Ovary (tissue), 9 donors: ENCODE measurements around the gene LGR6. TPM values are rescaled to one million over a fixed set of nuclear protein-coding genes. Genes with fewer than 3 reads are reported as not detected.
"Not testable (repeated sequence)": the region's sequence is repeated elsewhere in the genome, so short reads cannot be mapped to it uniquely, and the experiment has no call there.

Source experiments
- DNase-seq, 5 donors: peaks; one replicate each; pipeline ENCODE4 v3.0.0-alpha.2; 2019 to 2020
- H3K27ac ChIP-seq, 2 donors: fragments of 200-600 bp; one replicate each; pipeline versions ENCODE4 v1.5.1 to v1.8.0; 2019 to 2022
- H3K27me3 ChIP-seq: fragments of 200-600 bp; one replicate; pipeline ENCODE4 v1.8.0; 2022
- H3K36me3 ChIP-seq: fragments of 200-600 bp; sonication (generic); one replicate; pipeline ENCODE4 v1.5.1; 2019
- H3K4me1 ChIP-seq: one replicate; pipeline ENCODE4 v1.8.1; 2013; ENCODE audit warnings: mild to moderate bottlenecking, moderate library complexity; ENCODE audit not compliant: insufficient read depth
- H3K4me3 ChIP-seq: fragments of 200-600 bp; sonication (generic); one replicate; pipeline ENCODE4 v1.5.1; 2017
- H3K9me3 ChIP-seq, 2 donors: fragments of 200-600 bp in 1 of 2; sonication (generic) in 1 of 2; one replicate each; pipeline versions ENCODE4 v1.5.1 to v1.8.1; 2013 to 2019; ENCODE audit warnings: mild to moderate bottlenecking in 1 of 2, moderate library complexity in 1 of 2
- CTCF ChIP-seq, 3 donors: fragments of 450-650 bp in 2 of 3; fragments of 200-600 bp in 1 of 3; IDR thresholded peaks; one replicate each; pipeline versions ENCODE4 v1.5.1 to v1.8.0; 2016 to 2022; ENCODE audit warnings: antibody characterized with exemption in 3 of 3, mild to moderate bottlenecking in 1 of 3
- EP300 ChIP-seq: sonication (generic); formaldehyde crosslinking; IDR thresholded peaks from one replicate; pipeline ENCODE4 v1.6.1; 2017; ENCODE audit warnings: antibody characterized with exemption
- POLR2A ChIP-seq: fragments of 450-650 bp; IDR thresholded peaks from one replicate; pipeline ENCODE4 v1.6.1; 2017; ENCODE audit warnings: antibody characterized with exemption, mild to moderate bottlenecking, moderate library complexity
- WGBS, 3 donors: extraction: QIAGEN DNeasy Blood & Tissue Kit in 1 of 3; methylation state at CpG; one replicate each; pipeline versions ENCODE4 v1.1.5 to v1.1.7; 2013 to 2017; 5-methylcytosine and 5-hydroxymethylcytosine counted together
- intact Hi-C, 4 donors: fragments of 100-400 bp; cut with DNase I; formaldehyde crosslinking; loops; one replicate each; pipeline versions ENCODE4 v1.11.0 to v1.15.1; 2022 to 2023
- polyA plus RNA-seq, 2 donors: library from polyadenylated mRNA; stranded (reverse); fragments of 200-250 nt in 1 of 2; fragments of 350-450 nt in 1 of 2; fragmentation: Illumina TruSeq in 1 of 2; extraction: RNeasy Lipid Tissue Mini Kit (QIAGEN cat#74804) in 1 of 2; gene quantifications; one replicate each; pipeline ENCODE4 v1.2.3, GENCODE V29; 2013 to 2014
- total RNA-seq, 7 donors: library from RNA; depleted of rRNA in 2 of 7; stranded (reverse); fragments of >200 nt in 2 of 7; fragmentation: NEBNext Ultra II Directional in 3 of 7; extraction: Animal tissue kit (Norgen Biotek cat#: 25700) in 3 of 7; gene quantifications; one replicate each; pipeline versions ENCODE4 v1.1.0 to v1.2.4, GENCODE V29; 2016 to 2023
- donor health status: DM: no; HTN: no; CAD: no; lungs with moderate emphysema.
- donor health status: DM: no; HTN: no; CAD: no.
- donor health status: Bipolar disorder and iron deficiency.
- donor health status: DM: yes; HTN: yes; CAD: no.
- donor health status: DM: no; HTN: no; CAD: no.
- donor health status: DM: yes; HTN: yes; CAD: no.

LGR6 gene
- total and polyA plus RNA-seq, 9 donors, result 0.24 to 12.4 (median 1.4) TPM

- Histone ChIP-seq H3K27me3 (no peaks in the 10 kb centered on the region), H3K4me3 (no peak overlapping the region), H3K36me3 (no peaks in the 10 kb centered on the region), H3K27ac (no peak overlapping the region), H3K4me1 (no peaks in the 10 kb centered on the region), H3K9me3 (no peaks in the 10 kb centered on the region)
- WGBS, 3 donors, result 85 to 89% (median 88%) methylated on average over 27 to 29 of the region's 29 CpGs
- no peak for DNase-seq
- TF ChIP-seq POLR2A (no peak), EP300 (no peak), CTCF (IDR thresholded peaks at IDR 0.05) (no peak)
- intact Hi-C loops, result no loop called here
Measured at GRCh38 chr1:202176949-202177927, 16.4 kb upstream of the LGR6 start.

DNA sequence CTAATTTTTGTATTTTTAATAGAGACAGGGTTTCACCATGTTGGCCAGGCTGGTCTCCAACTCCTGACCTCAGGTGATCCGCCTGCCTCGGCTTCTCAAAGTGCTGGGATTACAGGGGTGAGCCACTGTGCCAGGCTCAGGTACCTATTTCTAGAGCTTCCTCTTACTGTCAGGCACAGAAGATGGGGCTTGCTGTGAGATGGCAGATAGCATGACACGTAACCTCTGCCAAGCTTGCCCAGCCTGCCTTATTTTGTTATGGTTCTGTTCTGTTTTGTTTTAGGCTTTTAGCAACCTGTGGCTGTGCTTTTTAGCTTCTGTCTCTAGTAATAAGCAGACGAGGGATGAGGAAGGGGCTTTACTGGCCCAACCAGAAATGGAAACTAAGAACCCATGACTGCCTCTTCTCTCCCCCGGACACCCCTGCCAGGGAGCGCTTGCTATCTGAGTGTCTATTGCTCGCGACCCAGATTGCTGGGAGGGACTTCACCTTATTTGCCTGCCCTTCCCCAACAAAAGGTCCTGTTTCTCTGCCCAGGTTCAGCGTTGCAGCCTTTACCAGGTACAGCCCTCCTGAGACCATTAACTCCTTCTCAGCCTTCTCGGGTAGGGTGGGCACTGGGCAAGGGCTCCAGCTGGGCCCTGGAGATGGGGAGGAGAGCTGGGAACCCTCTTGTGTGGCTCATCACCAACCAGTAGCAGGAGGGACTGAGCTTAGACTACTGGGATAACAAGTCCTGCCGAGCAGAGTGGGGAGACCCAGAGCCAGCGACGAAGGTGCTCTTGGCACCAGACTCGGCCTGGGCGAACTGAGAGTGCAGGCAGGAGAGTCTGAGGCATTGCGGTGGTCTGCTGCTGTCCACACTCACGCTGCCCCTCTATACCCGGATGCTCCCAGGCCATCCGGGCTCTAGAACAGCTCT, 13.5 kb upstream of the LGR6 start:
- WGBS, 3 donors, result 59 to 64% (median 63%) methylated on average over 19 of the region's 19 CpGs
- intact Hi-C loops, result loop anchor here in 2 of 4 donors (10.0 kb wide), 2 partner anchors 135 to 535 kb away; partner anchors contain the start of gene SYT2 (in 1 of the 2)
- no peak overlapping the region for H3K27ac ChIP-seq
- H3K9me3 ChIP-seq, result no peaks in the 10 kb centered on the region
- no peaks in the 10 kb centered on the region for H3K4me1 ChIP-seq
- no peaks in the 10 kb centered on the region for H3K36me3 ChIP-seq
- no peak overlapping the region for H3K4me3 ChIP-seq
- DNase-seq, result no peak
- H3K27me3 ChIP-seq, result no peaks in the 10 kb centered on the region
- TF ChIP-seq EP300 (no peak), POLR2A (no peak), CTCF (IDR thresholded peaks at IDR 0.05) (no peak)

GRCh38 chr1:202180751-202181139, 12.9 kb upstream of the LGR6 start:
- H3K4me3 ChIP-seq, DNase-seq, H3K27me3 ChIP-seq, H3K9me3 ChIP-seq, H3K4me1 ChIP-seq, H3K36me3 ChIP-seq, H3K27ac ChIP-seq: not testable (repeated sequence)
- 44 to 53% (median 46%) methylated on average over 2 of the region's 2 CpGs for WGBS, 3 donors
- intact Hi-C loops, result loop anchor here in 2 of 4 donors (10.0 kb wide), 2 partner anchors 134 to 534 kb away; partner anchors contain the start of gene SYT2 (in 1 of the 2)

DNA sequence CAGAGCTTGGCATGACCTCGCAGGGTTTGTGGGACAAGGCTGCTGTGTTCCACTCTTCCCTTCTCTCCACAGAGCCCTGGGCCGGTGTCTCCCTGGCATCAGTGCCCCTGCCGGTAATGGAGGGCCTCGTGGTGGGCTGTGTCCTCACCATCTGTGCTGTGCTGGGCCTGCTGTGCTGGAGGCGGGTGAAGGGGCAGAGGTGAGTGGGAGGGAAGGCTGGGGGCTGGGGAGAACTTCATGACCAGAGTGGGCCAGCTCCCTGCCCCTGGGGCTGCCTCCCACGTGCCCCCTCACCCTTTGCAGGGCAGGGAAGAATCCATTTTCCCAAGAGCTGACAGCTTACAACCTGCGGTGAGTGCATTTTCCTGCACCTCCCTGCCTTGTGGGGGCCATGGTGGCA, 12.0 kb upstream of the LGR6 start:
- Histone ChIP-seq H3K36me3 (no peaks in the 10 kb centered on the region), H3K27ac (no peak overlapping the region), H3K27me3 (no peaks in the 10 kb centered on the region), H3K9me3 (no peaks in the 10 kb centered on the region), H3K4me3 (no peak overlapping the region), H3K4me1 (no peaks in the 10 kb centered on the region)
- 70 to 85% (median 73%) methylated on average over 7 of the region's 7 CpGs for WGBS, 3 donors
- TF ChIP-seq EP300 (no peak), CTCF (IDR thresholded peaks at IDR 0.05) (no peak), POLR2A (no peak)
- intact Hi-C loops, result loop anchor here in 2 of 4 donors (10.0 kb wide), 2 partner anchors 133 to 533 kb away; partner anchors contain the start of gene SYT2 (in 1 of the 2)
- DNase-seq, result no peak
